Activated T-cell treated with anti-CD3 and anti-CD28 coated beads, Interleukin-2, amount 50 U/mL, for 4 hours (primary cell): Measurements from ENCODE around the gene BCL11B. TPM values are rescaled to one million over a fixed set of nuclear protein-coding genes. Genes with fewer than 3 reads are reported as not detected.
A peak's percentile ranks its signal among the peaks of the same experiment; 100 is the strongest.

Experiments
- ATAC-seq, 2 donors: fragments of 200-7000 bp; cut with Tn5 transposase; one replicate each; pipeline ENCODE4 v1.10.0; 2021
- DNase-seq: peaks from one replicate; pipeline ENCODE4 v3.0.0-alpha.2; 2020
- H3K27me3 Mint-ChIP-seq: one replicate; pipeline ENCODE4 v1.8.0; 2021; ENCODE audit warnings: low read depth, mixed read lengths
- H3K36me3 Mint-ChIP-seq: one replicate; pipeline ENCODE4 v1.8.0; 2022; ENCODE audit warnings: mixed read lengths; ENCODE audit not compliant: insufficient read depth
- H3K4me1 Mint-ChIP-seq: one replicate; pipeline ENCODE4 v1.8.0; 2021; ENCODE audit warnings: low read depth, mixed read lengths
- H3K4me3 Mint-ChIP-seq: one replicate; pipeline ENCODE4 v1.8.0; 2021; ENCODE audit warnings: mild to moderate bottlenecking, moderate library complexity, mixed read lengths
- H3K9me3 Mint-ChIP-seq: one replicate; pipeline ENCODE4 v1.8.0; 2021; ENCODE audit warnings: mixed read lengths
- total RNA-seq, 3 donors: library from RNA; stranded (reverse); gene quantifications; one replicate each; pipeline ENCODE4 v1.2.1, GENCODE V29; 2021

BCL11B gene
- total RNA-seq, 3 donors from 2014 or later, result 54.6 to 64.6 (median 62.4) TPM

GRCh38 chr14:99225436-99226203, 46.4 kb downstream of the BCL11B start:
- no peaks in the 10 kb centered on the region for H3K9me3 Mint-ChIP-seq
- DNase-seq (no peak), ATAC-seq (peak in 1 of 2 donors; percentile 15)
- peak overlapping the region; percentile 40 for H3K4me3 Mint-ChIP-seq
- no peaks in the 10 kb centered on the region for H3K27me3 Mint-ChIP-seq
- peaks cover 41% of the 10 kb centered on the region for H3K36me3 Mint-ChIP-seq
- peaks cover 96% of the 10 kb centered on the region for H3K4me1 Mint-ChIP-seq

DNA sequence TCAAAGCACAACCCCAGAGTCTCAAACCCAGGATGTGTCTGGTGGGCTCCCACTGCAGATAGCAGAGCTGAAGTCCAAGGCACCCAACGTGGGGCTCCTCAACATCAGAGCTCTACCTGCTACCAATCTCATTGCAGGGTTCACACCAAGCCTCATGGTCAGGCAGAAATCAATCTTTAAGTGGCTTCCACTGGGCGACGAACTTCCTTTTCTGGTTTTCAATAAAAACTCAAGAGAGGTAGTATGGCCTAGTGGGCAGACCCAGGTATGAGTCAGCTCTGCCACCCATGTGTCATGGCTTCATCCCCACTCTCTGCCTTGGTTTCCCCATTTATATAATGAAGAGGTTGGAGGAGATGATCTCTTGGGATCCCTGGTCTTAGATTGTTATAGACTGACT, 47.0 kb downstream of the BCL11B start:
- H3K4me1 Mint-ChIP-seq, result peaks cover 96% of the 10 kb centered on the region
- DNase-seq (no peak), ATAC-seq (no peak)
- H3K9me3 Mint-ChIP-seq, result no peaks in the 10 kb centered on the region
- H3K4me3 Mint-ChIP-seq, result peak overlapping the region; percentile 40
- H3K27me3 Mint-ChIP-seq, result no peaks in the 10 kb centered on the region
- H3K36me3 Mint-ChIP-seq, result peaks cover 45% of the 10 kb centered on the region

GRCh38 chr14:99224116-99224910, 47.7 kb downstream of the BCL11B start:
- Mint-ChIP-seq H3K4me1 (peaks cover 94% of the 10 kb centered on the region), H3K9me3 (no peaks in the 10 kb centered on the region), H3K36me3 (peaks cover 45% of the 10 kb centered on the region), H3K27me3 (no peaks in the 10 kb centered on the region), H3K4me3 (no peak overlapping the region)
- ATAC-seq, result no peak
- DNase-seq, result no peak

DNA sequence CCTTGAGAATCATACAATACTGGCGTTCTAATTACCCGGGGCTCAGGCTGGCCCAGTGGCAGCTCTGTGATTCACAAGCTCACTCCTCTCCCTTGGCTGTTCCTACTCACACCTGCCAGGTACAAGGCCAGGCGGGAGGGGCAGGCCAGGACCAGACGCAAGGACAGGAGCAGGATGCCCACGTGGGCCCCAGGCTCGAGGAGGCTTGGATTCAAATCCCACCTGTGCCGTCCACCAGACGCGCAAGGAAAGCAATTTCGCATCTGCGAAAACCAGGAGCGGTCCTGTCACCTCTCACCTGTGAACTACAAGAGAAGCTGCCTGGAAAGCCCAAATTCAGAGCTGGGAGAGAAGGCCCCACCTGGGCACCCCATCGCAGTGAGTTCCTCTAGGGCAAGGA, 50.6 kb downstream of the BCL11B start:
- Mint-ChIP-seq H3K9me3 (no peaks in the 10 kb centered on the region), H3K4me3 (no peak overlapping the region), H3K27me3 (no peaks in the 10 kb centered on the region), H3K36me3 (peaks cover 30% of the 10 kb centered on the region), H3K4me1 (peaks cover 90% of the 10 kb centered on the region)
- DNase-seq (no peak), ATAC-seq (no peak)

- Mint-ChIP-seq H3K27me3 (no peaks in the 10 kb centered on the region), H3K4me1 (peaks cover 90% of the 10 kb centered on the region), H3K9me3 (no peaks in the 10 kb centered on the region), H3K36me3 (peaks cover 19% of the 10 kb centered on the region), H3K4me3 (no peak overlapping the region)
- no peak for DNase-seq
- ATAC-seq, result no peak
Observed at GRCh38 chr14:99217066-99217955, 54.7 kb downstream of the BCL11B start.

GRCh38 chr14:99216191-99216590, 55.8 kb downstream of the BCL11B start:
- peaks cover 22% of the 10 kb centered on the region for H3K36me3 Mint-ChIP-seq
- no peak for ATAC-seq
- no peaks in the 10 kb centered on the region for H3K27me3 Mint-ChIP-seq
- peak overlapping the region; percentile 67 for H3K4me3 Mint-ChIP-seq
- no peaks in the 10 kb centered on the region for H3K9me3 Mint-ChIP-seq
- H3K4me1 Mint-ChIP-seq, result peaks cover 90% of the 10 kb centered on the region
- DNase-seq, result no peak

DNA sequence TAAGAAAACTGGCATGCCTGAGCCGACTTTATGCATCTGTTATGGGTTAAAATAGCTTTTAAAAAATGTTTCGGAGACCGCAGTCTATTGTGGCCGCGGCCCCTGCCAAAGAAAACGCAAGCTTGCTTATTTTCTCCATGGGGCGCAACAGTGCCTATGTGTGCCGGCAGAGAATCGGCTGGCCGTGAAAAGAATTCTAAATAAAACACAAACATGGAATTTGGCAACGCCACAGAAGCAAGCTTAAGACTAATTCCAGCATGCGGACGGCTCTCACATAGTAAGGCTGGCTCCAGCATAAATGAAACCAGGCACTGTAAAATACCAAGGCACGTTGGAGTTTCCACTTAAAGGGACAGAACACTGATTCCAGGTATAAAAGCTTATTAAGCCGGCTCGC, 56.7 kb downstream of the BCL11B start:
- H3K4me3 Mint-ChIP-seq, result peak overlapping the region; percentile 67
- H3K36me3 Mint-ChIP-seq, result peaks cover 21% of the 10 kb centered on the region
- H3K4me1 Mint-ChIP-seq, result peaks cover 93% of the 10 kb centered on the region
- no peaks in the 10 kb centered on the region for H3K27me3 Mint-ChIP-seq
- DNase-seq (no peak), ATAC-seq (peak in 1 of 2 donors; percentile 15)
- no peaks in the 10 kb centered on the region for H3K9me3 Mint-ChIP-seq

DNA sequence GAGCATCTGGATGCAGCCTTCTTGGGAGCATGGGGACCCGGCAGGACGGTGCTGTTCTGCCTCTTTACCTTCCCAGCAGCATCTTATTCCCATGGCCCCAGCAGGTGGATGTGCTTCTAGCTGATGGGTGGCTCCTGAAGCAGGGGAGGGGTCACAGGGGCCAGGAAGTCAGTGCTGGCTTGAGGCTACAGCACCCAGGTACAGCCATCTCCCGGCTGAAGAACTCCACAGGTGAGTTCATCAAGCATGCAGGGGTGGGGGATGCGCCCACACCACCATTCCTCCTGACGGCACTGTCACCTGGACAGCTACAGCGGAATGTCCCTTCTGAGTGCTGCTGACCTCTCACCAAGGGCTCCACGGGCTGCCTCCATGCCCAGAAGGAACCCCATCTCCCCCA, 57.3 kb downstream of the BCL11B start:
- Mint-ChIP-seq H3K27me3 (no peaks in the 10 kb centered on the region), H3K4me1 (peaks cover 93% of the 10 kb centered on the region), H3K36me3 (peaks cover 19% of the 10 kb centered on the region), H3K9me3 (no peaks in the 10 kb centered on the region), H3K4me3 (peak overlapping the region; percentile 67)
- DNase-seq (no peak), ATAC-seq (no peak)

DNA sequence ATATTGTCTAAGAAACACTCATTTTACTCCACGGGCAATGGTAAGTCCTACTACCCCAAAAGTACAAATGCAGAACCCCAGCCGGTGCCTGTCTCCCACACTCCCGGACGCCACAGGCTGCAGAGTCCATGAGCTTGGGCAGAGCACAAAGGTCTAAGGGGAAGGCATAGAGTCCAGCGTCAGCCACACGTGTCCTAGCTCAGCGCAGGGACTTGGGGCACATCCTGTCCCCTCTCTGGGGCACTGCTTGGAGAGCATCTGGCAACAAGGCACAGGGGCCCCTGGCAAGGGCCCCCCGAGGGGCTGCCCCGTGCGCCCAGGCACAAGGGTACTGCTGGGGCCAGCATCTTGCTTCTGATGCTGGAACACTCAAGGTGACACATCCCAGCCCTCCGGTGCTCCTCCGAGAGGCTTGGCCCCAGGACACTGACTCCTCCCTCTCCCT, 58.4 kb downstream of the BCL11B start:
- ATAC-seq, result peak; percentile 46 to 63
- no peaks in the 10 kb centered on the region for H3K9me3 Mint-ChIP-seq

DNA sequence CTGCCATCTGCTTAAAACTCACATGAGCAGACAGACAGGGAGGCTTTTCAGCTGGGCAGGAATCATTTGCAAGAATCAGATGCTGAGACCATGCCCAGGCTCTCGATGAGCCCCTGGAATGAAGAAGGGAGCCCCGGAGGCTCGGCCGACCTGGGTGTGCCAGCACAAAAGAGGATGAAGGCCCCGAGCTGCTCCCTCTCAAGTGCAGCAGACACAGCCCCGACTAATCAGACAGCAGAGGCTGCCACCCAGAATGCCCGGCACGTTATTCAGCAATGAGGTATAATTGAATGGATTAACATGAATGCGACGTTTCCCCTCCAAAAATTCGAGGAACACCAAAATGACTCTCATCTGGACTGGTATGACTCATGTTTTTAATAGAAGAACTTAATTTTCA, 58.9 kb downstream of the BCL11B start:
- ATAC-seq, result peak; percentile 61 to 62
- Mint-ChIP-seq H3K27me3 (no peaks in the 10 kb centered on the region), H3K4me3 (peak overlapping the region; percentile 75), H3K4me1 (peaks cover 96% of the 10 kb centered on the region), H3K9me3 (no peaks in the 10 kb centered on the region), H3K36me3 (peaks cover 16% of the 10 kb centered on the region)
- DNase-seq, result peak; percentile 55

More for the DNA sequence above, 58.4 kb downstream of the BCL11B start:
- peaks cover 17% of the 10 kb centered on the region for H3K36me3 Mint-ChIP-seq
- no peaks in the 10 kb centered on the region for H3K27me3 Mint-ChIP-seq
- peaks cover 95% of the 10 kb centered on the region for H3K4me1 Mint-ChIP-seq
- DNase-seq, result no peak
- peak overlapping the region; percentile 75 for H3K4me3 Mint-ChIP-seq

DNA sequence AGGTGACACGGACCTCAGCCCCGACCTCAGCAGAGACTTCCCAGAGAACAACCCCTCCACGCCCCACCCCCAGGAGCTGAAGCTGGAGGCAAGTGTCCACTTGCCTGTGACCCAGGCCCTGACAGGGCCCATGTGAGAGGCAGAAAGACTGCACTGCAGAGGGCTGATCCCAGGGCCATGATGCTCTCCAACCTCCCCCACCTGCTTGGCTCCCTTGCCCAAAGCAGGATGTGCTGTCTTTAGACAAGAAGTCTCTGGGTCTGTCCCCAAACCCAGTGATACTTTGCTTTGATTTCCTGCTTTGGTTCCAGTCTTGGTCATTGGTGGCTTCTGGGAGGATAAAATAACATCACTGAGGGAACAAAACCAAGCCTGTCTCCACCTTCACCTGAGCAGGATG, 59.4 kb downstream of the BCL11B start:
- Mint-ChIP-seq H3K9me3 (no peaks in the 10 kb centered on the region), H3K27me3 (no peaks in the 10 kb centered on the region), H3K36me3 (peaks cover 16% of the 10 kb centered on the region), H3K4me1 (peaks cover 98% of the 10 kb centered on the region), H3K4me3 (peak overlapping the region; percentile 75)
- ATAC-seq, result peak; percentile 18 to 20
- DNase-seq, result no peak

DNA sequence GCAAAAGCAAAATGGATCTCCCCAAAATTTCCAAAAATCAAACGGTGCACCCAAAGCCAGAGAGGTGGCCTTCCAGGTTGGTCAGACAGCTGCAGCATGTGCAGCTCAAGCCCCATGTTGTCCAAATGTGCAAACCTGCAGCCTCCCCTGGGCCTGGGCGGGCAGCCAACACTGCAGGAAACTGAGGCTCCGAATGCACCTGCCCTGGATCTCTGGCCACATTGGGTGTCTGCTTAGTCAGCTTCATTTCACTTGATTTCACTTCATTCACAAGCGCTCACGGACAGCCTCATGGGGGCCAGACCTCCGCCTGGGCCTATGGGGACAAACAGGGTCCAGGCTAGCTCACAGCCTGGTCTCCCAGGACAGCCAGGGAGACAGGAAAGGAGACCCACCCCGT, 59.8 kb downstream of the BCL11B start:
- ATAC-seq (no peak), DNase-seq (no peak)
- Mint-ChIP-seq H3K27me3 (no peaks in the 10 kb centered on the region), H3K4me1 (peaks cover 98% of the 10 kb centered on the region), H3K9me3 (no peaks in the 10 kb centered on the region), H3K4me3 (peak overlapping the region; percentile 50), H3K36me3 (peaks cover 19% of the 10 kb centered on the region)

DNA sequence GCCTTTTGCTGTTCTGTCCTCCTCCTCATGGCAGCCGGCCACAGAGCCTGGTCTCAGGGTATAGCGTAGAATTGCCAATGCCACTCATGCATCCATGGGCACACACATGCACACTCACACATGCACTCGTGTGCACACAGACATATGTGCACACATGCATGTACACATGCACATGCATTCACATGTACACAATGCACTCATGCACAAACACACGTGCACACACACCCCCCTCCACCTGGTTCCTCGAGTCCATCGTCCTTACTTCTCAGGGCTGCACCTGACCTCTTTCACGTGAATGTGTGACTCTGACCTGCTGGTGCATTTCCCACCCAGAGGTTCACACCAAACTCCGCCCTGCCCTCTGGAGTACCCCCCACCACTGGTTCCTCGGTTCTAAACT, 60.6 kb downstream of the BCL11B start:
- Mint-ChIP-seq H3K27me3 (no peaks in the 10 kb centered on the region), H3K36me3 (peaks cover 19% of the 10 kb centered on the region), H3K4me1 (peaks cover 98% of the 10 kb centered on the region), H3K9me3 (no peaks in the 10 kb centered on the region), H3K4me3 (peak overlapping the region; percentile 22)
- DNase-seq (no peak), ATAC-seq (no peak)

DNA sequence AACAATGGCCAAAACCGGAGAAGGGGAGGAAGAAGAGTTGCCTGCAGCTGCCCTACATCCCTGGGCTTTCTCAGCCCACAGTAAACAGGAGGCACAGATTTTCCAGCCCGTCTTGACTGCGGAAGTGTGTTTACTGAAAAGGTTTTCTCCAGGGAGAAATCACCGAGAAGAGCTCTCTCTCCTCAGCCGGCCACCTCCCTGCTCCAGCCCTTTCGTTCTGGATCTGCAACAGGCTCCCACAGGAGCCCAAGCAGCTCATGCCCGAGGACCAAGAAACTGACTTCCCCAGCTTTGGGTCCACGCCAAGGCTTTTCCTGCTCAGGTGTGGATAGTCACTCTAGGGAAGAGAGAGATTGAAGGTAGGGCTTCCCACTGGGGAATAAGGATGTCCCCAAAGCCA, 61.7 kb downstream of the BCL11B start:
- Mint-ChIP-seq H3K9me3 (no peaks in the 10 kb centered on the region), H3K36me3 (peaks cover 25% of the 10 kb centered on the region), H3K27me3 (no peaks in the 10 kb centered on the region), H3K4me3 (peak overlapping the region; percentile 23), H3K4me1 (peaks cover 98% of the 10 kb centered on the region)
- ATAC-seq (no peak), DNase-seq (no peak)
